ENCODE measurements around the gene SLC1A2.

Gene SLC1A2

GRCh38 chr11:35323076-35323868 is 96.1 kb downstream of the SLC1A2 start:
- DNase-seq = no peak

GRCh38 chr11:35322318-35322979 is 96.9 kb downstream of the SLC1A2 start:
- no peak for DNase-seq

GRCh38 chr11:35321532-35322317 is 97.6 kb downstream of the SLC1A2 start:
- DNase-seq = no peak

- no peak for DNase-seq
Measured at GRCh38 chr11:35321111-35321510, 98.2 kb downstream of the SLC1A2 start.

GRCh38 chr11:35318977-35319925 is 100.1 kb downstream of the SLC1A2 start:
- DNase-seq = no peak

- no peak for DNase-seq
Measured at GRCh38 chr11:35318309-35318708, 101.0 kb downstream of the SLC1A2 start.

DNA sequence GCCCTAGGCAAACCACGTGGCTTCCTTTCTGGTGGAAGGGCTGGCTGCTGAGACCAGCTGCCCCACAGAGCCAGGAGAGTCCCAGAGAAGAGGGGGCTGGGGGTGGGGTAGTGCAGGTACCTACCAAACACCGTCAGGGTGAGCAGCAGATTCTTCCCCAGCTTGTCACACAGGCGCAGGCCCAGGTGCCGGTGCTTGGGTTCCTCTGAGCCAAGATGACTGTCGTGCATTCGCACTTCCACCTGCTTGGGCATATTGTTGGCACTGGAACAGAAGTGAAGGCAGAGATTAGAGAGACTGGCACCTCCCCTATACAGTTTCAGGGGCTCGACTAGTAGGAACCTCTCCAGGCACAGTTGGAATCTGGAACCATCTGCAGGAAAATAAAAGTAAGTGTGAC is 102.1 kb downstream of the SLC1A2 start:
- DNase-seq = no peak

- DNase-seq = no peak
Measured at GRCh38 chr11:35316161-35316560, 103.2 kb downstream of the SLC1A2 start.

GRCh38 chr11:35313760-35314153 is 105.6 kb downstream of the SLC1A2 start:
- no peak for DNase-seq

DNA sequence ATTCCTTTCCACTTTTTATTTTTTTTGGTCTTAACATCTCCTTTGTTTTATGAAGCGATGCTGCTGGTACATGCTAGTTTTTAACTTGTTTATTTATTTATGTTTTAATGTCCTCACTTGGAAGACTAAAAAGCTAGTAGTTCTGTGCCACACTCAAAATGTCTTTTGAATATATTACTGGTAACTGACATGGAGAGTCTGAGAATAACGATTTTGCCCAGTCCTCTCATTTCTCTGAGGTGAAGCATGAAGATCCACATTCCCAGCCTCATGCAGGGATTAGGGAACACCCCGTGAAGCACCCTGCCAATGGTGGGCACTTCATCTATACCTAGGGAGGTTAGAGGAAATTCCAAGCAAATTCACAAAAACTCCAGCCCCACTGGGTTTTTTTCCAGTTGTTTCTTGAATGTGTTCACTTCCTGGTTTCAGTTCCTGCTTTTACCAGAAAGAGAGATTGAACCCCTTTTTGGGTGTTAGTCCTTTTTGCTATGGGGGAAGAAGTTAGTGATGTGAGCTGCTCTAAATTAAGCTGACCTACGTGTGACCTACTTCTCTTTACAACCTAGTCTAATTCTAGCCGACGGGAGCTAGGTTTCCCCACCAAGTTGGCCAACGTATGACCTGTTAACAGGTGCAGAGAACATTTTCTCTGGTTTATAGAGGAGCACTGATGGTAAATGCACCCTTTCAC is 106.1 kb downstream of the SLC1A2 start:
- peak; percentile 25 to 55 for DNase-seq

- no peak for DNase-seq
Measured at GRCh38 chr11:35311331-35311730, 108.0 kb downstream of the SLC1A2 start.

DNA sequence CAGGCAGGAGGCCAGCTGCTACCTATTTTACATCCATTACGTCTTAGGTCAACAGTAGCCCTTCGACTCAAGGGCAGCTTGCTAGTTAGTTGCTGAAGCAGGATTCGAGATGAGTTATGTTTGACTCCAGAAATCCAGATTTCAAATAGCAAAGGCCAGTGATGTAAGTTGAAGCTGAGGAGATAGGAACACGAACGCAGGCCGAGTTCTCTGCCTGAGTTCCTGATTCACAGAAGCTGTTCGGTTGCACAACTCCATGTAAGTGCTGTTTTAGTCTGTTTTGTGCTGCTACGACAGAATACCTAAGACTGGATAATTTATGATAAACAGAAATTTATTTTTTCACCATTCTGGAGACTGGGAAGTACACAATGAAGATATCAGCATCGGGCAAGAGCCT is 111.2 kb downstream of the SLC1A2 start:
- DNase-seq = peak in 1 of 2 donors; percentile 56

GRCh38 chr11:35307221-35307621 is 112.1 kb downstream of the SLC1A2 start:
- DNase-seq = no peak

- peak; percentile 64 to 65 for DNase-seq
Measured at GRCh38 chr11:35305670-35306382, 113.5 kb downstream of the SLC1A2 start.

DNA sequence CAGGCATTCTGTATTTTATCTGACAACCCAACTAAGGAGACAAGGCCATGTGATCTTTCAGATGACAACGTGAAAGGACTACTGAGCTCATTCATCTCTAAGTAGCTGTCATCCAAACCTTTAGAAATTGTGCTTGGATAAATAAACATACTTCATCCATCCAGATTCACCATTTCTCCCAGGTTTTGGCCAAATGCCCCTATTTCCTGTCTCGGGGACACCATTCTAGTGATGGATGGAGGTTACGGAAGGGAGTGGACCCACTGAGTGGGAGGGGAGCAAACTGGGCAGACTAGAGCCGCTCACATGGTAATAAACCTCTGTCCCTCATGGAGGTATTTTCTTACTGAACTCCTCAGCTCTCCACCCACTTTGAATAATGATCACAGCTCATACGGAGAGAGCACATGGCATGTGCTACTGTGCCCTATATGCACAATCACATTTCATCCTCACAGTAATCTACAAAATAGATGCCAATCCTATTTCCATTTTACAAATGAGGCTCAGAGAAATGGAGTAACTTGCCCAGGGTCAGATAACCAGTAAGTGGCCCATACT is 114.4 kb downstream of the SLC1A2 start:
- no peak for DNase-seq

DNA sequence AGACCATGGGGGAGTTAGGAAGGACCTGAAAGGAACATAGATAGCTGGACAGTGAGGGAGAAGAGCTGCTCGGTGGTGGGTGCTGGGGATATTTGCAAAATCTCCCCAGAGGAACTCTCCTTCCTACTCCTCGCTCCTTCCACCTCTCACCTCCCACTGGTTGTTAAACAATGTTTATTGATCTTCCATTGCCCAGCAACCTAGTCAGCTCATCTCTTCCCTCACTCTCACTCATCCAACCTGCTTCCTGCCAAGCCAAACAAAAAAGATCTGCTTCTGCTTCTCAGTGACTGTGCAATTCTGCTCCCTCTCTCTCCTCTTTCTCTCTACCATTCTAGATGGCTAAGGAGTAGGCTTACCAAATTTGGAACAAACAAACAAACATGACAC is 115.0 kb downstream of the SLC1A2 start:
- DNase-seq = peak; percentile 26 to 50

GRCh38 chr11:35303596-35304385 is 115.6 kb downstream of the SLC1A2 start:
- peak; percentile 22 to 78 for DNase-seq

GRCh38 chr11:35302398-35302797 is 117.0 kb downstream of the SLC1A2 start:
- no peak for DNase-seq

DNA sequence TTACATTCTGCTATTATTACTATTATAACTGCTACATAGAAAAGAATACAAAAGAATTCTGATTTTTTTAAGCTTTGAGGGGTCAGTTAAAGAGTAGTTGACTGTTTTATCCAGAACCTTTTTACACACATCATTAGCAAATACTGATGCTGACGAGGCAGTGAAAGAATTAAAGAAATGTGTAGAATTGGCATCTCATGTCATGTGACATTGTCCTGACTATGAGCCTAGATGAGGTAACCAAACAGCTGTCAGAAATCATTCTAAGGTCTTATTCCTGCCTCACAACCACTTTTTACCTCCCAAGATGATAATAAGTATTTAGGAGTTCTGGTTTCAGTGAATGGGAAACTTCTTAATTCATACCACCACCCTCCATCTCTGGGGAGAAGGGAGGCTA is 121.0 kb downstream of the SLC1A2 start:
- DNase-seq = no peak

GRCh38 chr11:35295751-35296150 is 123.6 kb downstream of the SLC1A2 start:
- no peak for DNase-seq
